ENCODE data around the gene PTPRA.

DNA sequence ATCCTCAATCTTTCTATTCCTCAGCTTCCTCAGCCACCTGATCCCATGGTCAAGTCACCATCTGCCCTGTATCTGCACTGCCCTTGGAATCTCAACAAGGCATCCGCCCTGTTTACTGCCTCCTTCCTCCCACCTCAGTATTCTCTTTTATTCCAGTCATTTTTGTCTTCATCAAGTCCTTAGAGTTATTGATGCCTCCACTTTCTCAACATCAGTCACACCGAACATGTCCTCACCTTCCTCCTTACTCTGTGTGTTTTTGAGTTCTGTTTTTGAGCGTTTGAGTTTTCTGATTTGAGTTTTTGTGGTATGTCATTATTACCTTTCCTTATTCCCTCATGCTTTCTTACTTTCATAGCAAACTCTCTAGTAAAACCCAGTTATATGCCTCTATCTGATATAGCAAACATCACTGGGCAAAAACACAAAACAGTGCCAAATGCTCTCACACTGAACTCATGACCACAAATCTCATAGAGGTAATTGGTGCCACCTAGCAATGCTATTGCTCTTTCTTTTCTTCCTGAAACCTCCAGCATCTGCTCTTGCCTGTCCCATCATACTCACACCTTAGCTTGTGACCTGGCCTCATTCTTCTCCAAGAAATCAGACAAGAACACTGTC lies 158.4 kb downstream of the PTPRA start:
- TF ChIP-seq, protein P1, sequence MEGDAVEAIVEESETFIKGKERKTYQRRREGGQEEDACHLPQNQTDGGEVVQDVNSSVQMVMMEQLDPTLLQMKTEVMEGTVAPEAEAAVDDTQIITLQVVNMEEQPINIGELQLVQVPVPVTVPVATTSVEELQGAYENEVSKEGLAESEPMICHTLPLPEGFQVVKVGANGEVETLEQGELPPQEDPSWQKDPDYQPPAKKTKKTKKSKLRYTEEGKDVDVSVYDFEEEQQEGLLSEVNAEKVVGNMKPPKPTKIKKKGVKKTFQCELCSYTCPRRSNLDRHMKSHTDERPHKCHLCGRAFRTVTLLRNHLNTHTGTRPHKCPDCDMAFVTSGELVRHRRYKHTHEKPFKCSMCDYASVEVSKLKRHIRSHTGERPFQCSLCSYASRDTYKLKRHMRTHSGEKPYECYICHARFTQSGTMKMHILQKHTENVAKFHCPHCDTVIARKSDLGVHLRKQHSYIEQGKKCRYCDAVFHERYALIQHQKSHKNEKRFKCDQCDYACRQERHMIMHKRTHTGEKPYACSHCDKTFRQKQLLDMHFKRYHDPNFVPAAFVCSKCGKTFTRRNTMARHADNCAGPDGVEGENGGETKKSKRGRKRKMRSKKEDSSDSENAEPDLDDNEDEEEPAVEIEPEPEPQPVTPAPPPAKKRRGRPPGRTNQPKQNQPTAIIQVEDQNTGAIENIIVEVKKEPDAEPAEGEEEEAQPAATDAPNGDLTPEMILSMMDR (conservative IDR thresholded peaks at IDR 0.05; ENCODE audit: low read length), result no peak
- TF ChIP-seq EZH2phosphoT487 (IDR thresholded peaks at IDR 0.05; ENCODE audit: borderline replicate concordance, low read depth, low read length), result no peak
